Lower lobe of right lung (tissue), 2 donors: ENCODE results near the gene DUSP22. TPM values are rescaled to one million over a fixed set of nuclear protein-coding genes. Genes with fewer than 3 reads are reported as not detected.

Experiments
- ATAC-seq, 2 donors: fragments of 200-7000 bp; cut with Tn5 transposase; one replicate each; pipeline ENCODE4 v1.9.1; 2020 to 2022; ENCODE audit warnings: mild to moderate bottlenecking in 2 of 2, moderate library complexity in 2 of 2
- DNase-seq: peaks from one replicate; pipeline ENCODE4 v3.0.0-alpha.2; 2020
- H3K27ac ChIP-seq: fragments of 200-600 bp; one replicate; pipeline ENCODE4 v1.8.0; 2022
- H3K27me3 ChIP-seq: fragments of 200-600 bp; one replicate; pipeline ENCODE4 v1.8.0; 2022; ENCODE audit warnings: low read depth
- H3K36me3 ChIP-seq: fragments of 200-600 bp; one replicate; pipeline ENCODE4 v1.8.0; 2022; ENCODE audit warnings: mild to moderate bottlenecking
- H3K4me1 ChIP-seq: fragments of 200-600 bp; one replicate; pipeline ENCODE4 v1.8.0; 2022
- H3K4me3 ChIP-seq: fragments of 200-600 bp; one replicate; pipeline ENCODE4 v1.8.0; 2022; ENCODE audit warnings: mild to moderate bottlenecking
- H3K9me3 ChIP-seq: fragments of 200-600 bp; one replicate; pipeline ENCODE4 v1.8.0; 2022
- CTCF ChIP-seq: fragments of 200-600 bp; IDR thresholded peaks from one replicate; pipeline ENCODE4 v1.8.0; 2022; ENCODE audit warnings: antibody characterized with exemption, mild to moderate bottlenecking
- intact Hi-C: fragments of 100-400 bp; cut with DNase I; formaldehyde crosslinking; loops from one replicate; pipeline ENCODE4 v1.11.0; 2022
- total RNA-seq: library from RNA; stranded (reverse); fragmentation: NEBNext Ultra II Directional; extraction: Animal tissue kit (Norgen Biotek cat#: 25700); gene quantifications from one replicate; pipeline ENCODE4 v1.2.1, GENCODE V29; 2021
- donor health status: DM: no; HTN: yes; CAD: no; lungs with severe emphysema.

Gene DUSP22
- total RNA-seq, 1 donor from 2014 or later, result 66.4 TPM

- intact Hi-C loops, result no loop called here
- Histone ChIP-seq H3K27me3 (no peaks in the 10 kb centered on the region), H3K36me3 (no peaks in the 10 kb centered on the region), H3K9me3 (no peaks in the 10 kb centered on the region), H3K4me1 (no peaks in the 10 kb centered on the region), H3K4me3 (no peak overlapping the region), H3K27ac (no peak overlapping the region)
- ATAC-seq (no peak), DNase-seq (no peak)
- TF ChIP-seq CTCF, result no peak
These were observed 11.4 kb upstream of the DUSP22 start for GRCh38 chr6:280775-281468.

- Histone ChIP-seq H3K27ac (no peak overlapping the region), H3K4me1 (no peaks in the 10 kb centered on the region), H3K4me3 (no peak overlapping the region), H3K36me3 (no peaks in the 10 kb centered on the region), H3K27me3 (no peaks in the 10 kb centered on the region), H3K9me3 (no peaks in the 10 kb centered on the region)
- intact Hi-C loops, result no loop called here
- DNase-seq, result no peak
- TF ChIP-seq CTCF, result no peak
- ATAC-seq, result no peak
These were observed 10.7 kb upstream of the DUSP22 start for GRCh38 chr6:281469-282103.

GRCh38 chr6:282177-282866 lies 10.0 kb upstream of the DUSP22 start:
- DNase-seq, result no peak
- no peaks in the 10 kb centered on the region for H3K4me1 ChIP-seq
- H3K27me3 ChIP-seq, result no peaks in the 10 kb centered on the region
- no peak overlapping the region for H3K27ac ChIP-seq
- no peaks in the 10 kb centered on the region for H3K36me3 ChIP-seq
- no peaks in the 10 kb centered on the region for H3K9me3 ChIP-seq
- ATAC-seq, result no peak
- TF ChIP-seq CTCF, result no peak
- intact Hi-C loops, result no loop called here
- no peak overlapping the region for H3K4me3 ChIP-seq

GRCh38 chr6:282867-283416 lies 9.3 kb upstream of the DUSP22 start:
- DNase-seq, result no peak
- Histone ChIP-seq H3K4me3 (no peak overlapping the region), H3K4me1 (no peaks in the 10 kb centered on the region), H3K27ac (no peak overlapping the region), H3K36me3 (no peaks in the 10 kb centered on the region), H3K27me3 (no peaks in the 10 kb centered on the region), H3K9me3 (no peaks in the 10 kb centered on the region)
- TF ChIP-seq CTCF, result no peak
- no peak for ATAC-seq
- intact Hi-C loops, result no loop called here

- intact Hi-C loops, result no loop called here
- Histone ChIP-seq H3K4me3 (no peak overlapping the region), H3K27ac (no peak overlapping the region), H3K4me1 (no peaks in the 10 kb centered on the region), H3K36me3 (no peaks in the 10 kb centered on the region), H3K9me3 (no peaks in the 10 kb centered on the region), H3K27me3 (no peaks in the 10 kb centered on the region)
- ATAC-seq, result no peak
- TF ChIP-seq CTCF, result no peak
- DNase-seq, result no peak
These were observed 7.8 kb upstream of the DUSP22 start for GRCh38 chr6:284486-284885.
